ENCODE measurements around the gene STARD9.
A peak's percentile ranks its signal among the peaks of the same experiment; 100 is the strongest.

The STARD9 gene

GRCh38 chr15:42604894-42605744 is 29.7 kb downstream of the STARD9 start:
- Histone ChIP-seq H3K36me3 (ENCODE audit: control insufficient read depth in 1 of 2, insufficient read depth in 2 of 2, low read depth in 1 of 2, low read length in 2 of 2) (peaks cover 0 to 7% of the 10 kb centered on the region in 2 experiments), H3K9me3 (ENCODE audit: control insufficient read depth, low read length) (no peaks in the 10 kb centered on the region), H4K8ac (ENCODE audit: low read length) (no peak overlapping the region), H2BK12ac (ENCODE audit: low read length in 2 of 2) (peak overlapping the region in 1 of 2 experiments; percentile 23), H2AK5ac (ENCODE audit: low read length, severe bottlenecking) (peak overlapping the region; percentile 47), H3K14ac (ENCODE audit: low read length in 2 of 2) (no peak overlapping the region), H3K4ac (ENCODE audit: low read depth in 1 of 2, low read length in 2 of 2) (peak overlapping the region in 1 of 2 experiments; percentile 6), H3K4me3 (ENCODE audit: insufficient read depth in 1 of 2, low read depth in 1 of 2, low read length in 2 of 2) (no peak overlapping the region), H2BK15ac (ENCODE audit: low read depth, poor library complexity, severe bottlenecking) (no peak overlapping the region), H3K9ac (ENCODE audit: low read length) (no peak overlapping the region), H3K18ac (ENCODE audit: low read depth in 1 of 2, low read length in 2 of 2) (peak overlapping the region in 1 of 2 experiments; percentile 21), H3K27me3 (ENCODE audit: control insufficient read depth in 1 of 2, insufficient read depth in 1 of 2, low read length in 2 of 2) (no peaks in the 10 kb centered on the region), H2BK5ac (ENCODE audit: low read depth, low read length, poor library complexity, severe bottlenecking) (no peak overlapping the region), H2AFZ (ENCODE audit: low read depth, low read length) (no peak overlapping the region), H3K4me2 (ENCODE audit: low read length, poor library complexity, severe bottlenecking) (no peak overlapping the region), H4K91ac (ENCODE audit: low read length) (no peak overlapping the region), H3K79me1 (replicated peaks; ENCODE audit: low read length, poor library complexity, severe bottlenecking) (peaks cover 27% of the 10 kb centered on the region), H3K23ac (ENCODE audit: low read length in 2 of 2) (no peak overlapping the region), H3K4me1 (ENCODE audit: control insufficient read depth, insufficient read depth, low read depth, low read length) (peaks cover 4% of the 10 kb centered on the region), H3K27ac (ENCODE audit: low read length, poor library complexity, severe bottlenecking) (no peak overlapping the region), H2BK120ac (ENCODE audit: low read depth, low read length) (no peak overlapping the region)
- WGBS = 61% methylated on average over 5 of the region's 8 CpGs
- DNase-seq = peak; percentile 50

GRCh38 chr15:42605796-42606195 is 30.4 kb downstream of the STARD9 start:
- H3K4me1 ChIP-seq (ENCODE audit: control insufficient read depth, insufficient read depth, low read depth, low read length) = peaks cover 4% of the 10 kb centered on the region
- H3K23ac ChIP-seq (ENCODE audit: low read length in 2 of 2) = no peak overlapping the region
- H3K9me3 ChIP-seq (ENCODE audit: control insufficient read depth, low read length) = no peaks in the 10 kb centered on the region
- H4K91ac ChIP-seq (ENCODE audit: low read length) = no peak overlapping the region
- H4K8ac ChIP-seq (ENCODE audit: low read length) = no peak overlapping the region
- no peak overlapping the region for H2BK12ac ChIP-seq (ENCODE audit: low read length in 2 of 2)
- DNase-seq = no peak
- H3K27ac ChIP-seq (ENCODE audit: low read length, poor library complexity, severe bottlenecking) = no peak overlapping the region
- H3K14ac ChIP-seq (ENCODE audit: low read length in 2 of 2) = no peak overlapping the region
- H3K4ac ChIP-seq (ENCODE audit: low read depth in 1 of 2, low read length in 2 of 2) = peak overlapping the region in 1 of 2 experiments; percentile 6
- peaks cover 0 to 7% of the 10 kb centered on the region in 2 experiments for H3K36me3 ChIP-seq (ENCODE audit: control insufficient read depth in 1 of 2, insufficient read depth in 2 of 2, low read depth in 1 of 2, low read length in 2 of 2)
- H3K4me3 ChIP-seq (ENCODE audit: insufficient read depth in 1 of 2, low read depth in 1 of 2, low read length in 2 of 2) = no peak overlapping the region
- no peak overlapping the region for H3K18ac ChIP-seq (ENCODE audit: low read depth in 1 of 2, low read length in 2 of 2)
- no peak overlapping the region for H2BK5ac ChIP-seq (ENCODE audit: low read depth, low read length, poor library complexity, severe bottlenecking)
- peaks cover 25% of the 10 kb centered on the region for H3K79me1 ChIP-seq (replicated peaks; ENCODE audit: low read length, poor library complexity, severe bottlenecking)
- H2BK15ac ChIP-seq (ENCODE audit: low read depth, poor library complexity, severe bottlenecking) = no peak overlapping the region
- H3K9ac ChIP-seq (ENCODE audit: low read length) = no peak overlapping the region
- no peak overlapping the region for H3K4me2 ChIP-seq (ENCODE audit: low read length, poor library complexity, severe bottlenecking)
- no peak overlapping the region for H2BK120ac ChIP-seq (ENCODE audit: low read depth, low read length)
- no CpG with 5 or more reads among the region's 3 CpGs for WGBS
- no peak overlapping the region for H2AFZ ChIP-seq (ENCODE audit: low read depth, low read length)
- H2AK5ac ChIP-seq (ENCODE audit: low read length, severe bottlenecking) = no peak overlapping the region
- H3K27me3 ChIP-seq (ENCODE audit: control insufficient read depth in 1 of 2, insufficient read depth in 1 of 2, low read length in 2 of 2) = no peaks in the 10 kb centered on the region

GRCh38 chr15:42608110-42608531 is 32.7 kb downstream of the STARD9 start:
- Histone ChIP-seq H3K18ac (ENCODE audit: low read depth in 1 of 2, low read length in 2 of 2) (peak overlapping the region in 1 of 2 experiments; percentile 13), H3K36me3 (ENCODE audit: control insufficient read depth in 1 of 2, insufficient read depth in 2 of 2, low read depth in 1 of 2, low read length in 2 of 2) (peaks cover 0 to 7% of the 10 kb centered on the region in 2 experiments), H2BK120ac (ENCODE audit: low read depth, low read length) (no peak overlapping the region), H4K8ac (ENCODE audit: low read length) (peak overlapping the region; percentile 0), H2AK5ac (ENCODE audit: low read length, severe bottlenecking) (no peak overlapping the region), H2BK15ac (ENCODE audit: low read depth, poor library complexity, severe bottlenecking) (no peak overlapping the region), H3K4me2 (ENCODE audit: low read length, poor library complexity, severe bottlenecking) (no peak overlapping the region), H3K9ac (ENCODE audit: low read length) (no peak overlapping the region), H3K4ac (ENCODE audit: low read depth in 1 of 2, low read length in 2 of 2) (no peak overlapping the region), H3K23ac (ENCODE audit: low read length in 2 of 2) (no peak overlapping the region), H3K14ac (ENCODE audit: low read length in 2 of 2) (no peak overlapping the region), H4K91ac (ENCODE audit: low read length) (no peak overlapping the region), H3K27ac (ENCODE audit: low read length, poor library complexity, severe bottlenecking) (peak overlapping the region; percentile 20), H2BK12ac (ENCODE audit: low read length in 2 of 2) (peak overlapping the region in 1 of 2 experiments; percentile 37), H2BK5ac (ENCODE audit: low read depth, low read length, poor library complexity, severe bottlenecking) (no peak overlapping the region), H3K4me1 (ENCODE audit: control insufficient read depth, insufficient read depth, low read depth, low read length) (peaks cover 4% of the 10 kb centered on the region), H3K4me3 (ENCODE audit: insufficient read depth in 1 of 2, low read depth in 1 of 2, low read length in 2 of 2) (no peak overlapping the region), H3K27me3 (ENCODE audit: control insufficient read depth in 1 of 2, insufficient read depth in 1 of 2, low read length in 2 of 2) (no peaks in the 10 kb centered on the region), H3K9me3 (ENCODE audit: control insufficient read depth, low read length) (no peaks in the 10 kb centered on the region), H3K79me1 (replicated peaks; ENCODE audit: low read length, poor library complexity, severe bottlenecking) (peaks cover 20% of the 10 kb centered on the region), H2AFZ (ENCODE audit: low read depth, low read length) (no peak overlapping the region)
- DNase-seq = peak; percentile 45
- 65% methylated on average over 4 of the region's 4 CpGs for WGBS

- no peak overlapping the region for H4K91ac ChIP-seq (ENCODE audit: low read length)
- H3K23ac ChIP-seq (ENCODE audit: low read length in 2 of 2) = no peak overlapping the region
- H2BK5ac ChIP-seq (ENCODE audit: low read depth, low read length, poor library complexity, severe bottlenecking) = no peak overlapping the region
- H3K4me2 ChIP-seq (ENCODE audit: low read length, poor library complexity, severe bottlenecking) = no peak overlapping the region
- no peak overlapping the region for H2AFZ ChIP-seq (ENCODE audit: low read depth, low read length)
- no peak for DNase-seq
- H2BK120ac ChIP-seq (ENCODE audit: low read depth, low read length) = no peak overlapping the region
- peak overlapping the region in 1 of 2 experiments; percentile 33 for H2BK12ac ChIP-seq (ENCODE audit: low read length in 2 of 2)
- no peaks in the 10 kb centered on the region for H3K27me3 ChIP-seq (ENCODE audit: control insufficient read depth in 1 of 2, insufficient read depth in 1 of 2, low read length in 2 of 2)
- H3K9me3 ChIP-seq (ENCODE audit: control insufficient read depth, low read length) = no peaks in the 10 kb centered on the region
- peak overlapping the region in 1 of 2 experiments; percentile 64 for H3K4ac ChIP-seq (ENCODE audit: low read depth in 1 of 2, low read length in 2 of 2)
- H3K4me1 ChIP-seq (ENCODE audit: control insufficient read depth, insufficient read depth, low read depth, low read length) = peaks cover 4% of the 10 kb centered on the region
- peaks cover 0 to 7% of the 10 kb centered on the region in 2 experiments for H3K36me3 ChIP-seq (ENCODE audit: control insufficient read depth in 1 of 2, insufficient read depth in 2 of 2, low read depth in 1 of 2, low read length in 2 of 2)
- H3K14ac ChIP-seq (ENCODE audit: low read length in 2 of 2) = no peak overlapping the region
- peak overlapping the region; percentile 52 for H2BK15ac ChIP-seq (ENCODE audit: low read depth, poor library complexity, severe bottlenecking)
- peaks cover 16% of the 10 kb centered on the region for H3K79me1 ChIP-seq (replicated peaks; ENCODE audit: low read length, poor library complexity, severe bottlenecking)
- H2AK5ac ChIP-seq (ENCODE audit: low read length, severe bottlenecking) = no peak overlapping the region
- no peak overlapping the region for H3K27ac ChIP-seq (ENCODE audit: low read length, poor library complexity, severe bottlenecking)
- no peak overlapping the region for H4K8ac ChIP-seq (ENCODE audit: low read length)
- 96% methylated on average over 6 of the region's 7 CpGs for WGBS
- H3K18ac ChIP-seq (ENCODE audit: low read depth in 1 of 2, low read length in 2 of 2) = peak overlapping the region in 1 of 2 experiments; percentile 79
- no peak overlapping the region for H3K4me3 ChIP-seq (ENCODE audit: insufficient read depth in 1 of 2, low read depth in 1 of 2, low read length in 2 of 2)
- H3K9ac ChIP-seq (ENCODE audit: low read length) = no peak overlapping the region
Observed at GRCh38 chr15:42608752-42609488, 33.5 kb downstream of the STARD9 start.
